Body of pancreas (tissue), 4 donors: ENCODE results near the gene CEP128. TPM values are rescaled to one million over a fixed set of nuclear protein-coding genes. Genes with fewer than 3 reads are reported as not detected.
A peak's percentile ranks its signal among the peaks of the same experiment; 100 is the strongest.

Experiments
- ATAC-seq: fragments of 150-250 bp; one replicate; pipeline ENCODE4 v1.9.1; 2016
- DNase-seq, 4 donors: peaks; one replicate each; pipeline ENCODE4 v3.0.0-alpha.2; 2019
- H3K27ac ChIP-seq, 4 donors: fragments of 200-600 bp; sonication (generic); 1 replicate in 3 of 4; 2 replicates in 1 of 4; pipeline versions ENCODE4 v1.5.1 to v1.6.1; 2016 to 2019; ENCODE audit warnings: mild to moderate bottlenecking in 1 of 4, mixed read lengths in 1 of 4, moderate library complexity in 1 of 4
- H3K27me3 ChIP-seq, 2 donors: fragments of 200-600 bp; sonication (generic); one replicate each; pipeline ENCODE4 v1.6.0; 2016; ENCODE audit warnings: mild to moderate bottlenecking in 1 of 2
- H3K36me3 ChIP-seq, 2 donors: fragments of 200-600 bp; sonication (generic); replicated peaks in 1 of 2; 2 replicates each; pipeline ENCODE4 v1.5.1; 2016; ENCODE audit warnings: low read depth in 2 of 2; ENCODE audit not compliant: insufficient read depth in 1 of 2
- H3K4me1 ChIP-seq: fragments of 200-600 bp; sonication (generic); one replicate; pipeline ENCODE4 v1.6.0; 2016
- H3K4me3 ChIP-seq, 2 donors: fragments of 200-600 bp; sonication (generic); 1 replicate in 1 of 2; 2 replicates in 1 of 2; pipeline ENCODE4 v1.5.1; 2016 to 2019
- H3K9me3 ChIP-seq, 3 donors: fragments of 200-600 bp; sonication (generic); 1 replicate in 2 of 3; 2 replicates in 1 of 3; pipeline ENCODE4 v1.5.1; 2016
- CTCF ChIP-seq, 7 experiments: fragments of 450-650 bp in 4 of 7; fragments of 200-600 bp in 3 of 7; sonication (generic) in 3 of 7; IDR thresholded peaks; one replicate each; pipeline ENCODE4 v1.5.1; 2016 to 2019; ENCODE audit warnings: antibody characterized with exemption in 7 of 7
- POLR2A ChIP-seq, 3 donors: fragments of 450-650 bp; IDR thresholded peaks; one replicate each; pipeline ENCODE4 v1.6.1; 2016; ENCODE audit warnings: antibody characterized with exemption in 3 of 3, mild to moderate bottlenecking in 2 of 3
- WGBS, 2 donors: methylation state at CpG; one replicate each; pipeline ENCODE4 v1.1.5; 2017; 5-methylcytosine and 5-hydroxymethylcytosine counted together
- intact Hi-C: fragments of 100-400 bp; cut with DNase I; formaldehyde crosslinking; loops from one replicate; pipeline ENCODE4 v1.15.1; 2023
- total RNA-seq, 2 donors: library from RNA; depleted of rRNA; stranded (reverse); fragments of >200 nt; gene quantifications; one replicate each; pipeline ENCODE4 v1.1.0, GENCODE V29; 2016

The CEP128 gene
- total RNA-seq, 2 donors from 2014 or later = 7.8 to 14.5 TPM

GRCh38 chr14:80560800-80561657 lies 380.5 kb downstream of the CEP128 start:
- no peak overlapping the region for H3K4me3 ChIP-seq
- intact Hi-C loops = no loop called here
- H3K9me3 ChIP-seq = no peaks in the 10 kb centered on the region
- DNase-seq (no peak), ATAC-seq (no peak)
- H3K27me3 ChIP-seq = no peaks in the 10 kb centered on the region
- TF ChIP-seq CTCF (IDR thresholded peaks at IDR 0.05) (no peak), POLR2A (IDR thresholded peaks at IDR 0.05) (no peak)
- no peaks in the 10 kb centered on the region for H3K36me3 ChIP-seq
- H3K4me1 ChIP-seq = no peaks in the 10 kb centered on the region
- 87 to 91% methylated on average over 5 of the region's 5 CpGs for WGBS, 2 donors
- H3K27ac ChIP-seq = no peak overlapping the region

GRCh38 chr14:80554139-80554538 lies 387.4 kb downstream of the CEP128 start:
- no peaks in the 10 kb centered on the region for H3K9me3 ChIP-seq
- H3K4me3 ChIP-seq = no peak overlapping the region
- no peak for DNase-seq
- H3K4me1 ChIP-seq = no peaks in the 10 kb centered on the region
- H3K36me3 ChIP-seq = no peaks in the 10 kb centered on the region
- intact Hi-C loops = no loop called here
- TF ChIP-seq CTCF (IDR thresholded peaks at IDR 0.05) (no peak), POLR2A (IDR thresholded peaks at IDR 0.05) (no peak)
- no peak for ATAC-seq
- H3K27me3 ChIP-seq = no peaks in the 10 kb centered on the region
- WGBS, 2 donors = 91 to 96% methylated on average over 2 of the region's 2 CpGs
- H3K27ac ChIP-seq = no peak overlapping the region

GRCh38 chr14:80549141-80549540 lies 392.4 kb downstream of the CEP128 start:
- no peak for TF ChIP-seq POLR2A (IDR thresholded peaks at IDR 0.05)
- TF ChIP-seq CTCF (IDR thresholded peaks at IDR 0.05) = no peak
- Histone ChIP-seq H3K36me3 (no peaks in the 10 kb centered on the region), H3K4me3 (no peak overlapping the region), H3K27ac (no peak overlapping the region), H3K27me3 (no peaks in the 10 kb centered on the region), H3K4me1 (no peaks in the 10 kb centered on the region), H3K9me3 (no peaks in the 10 kb centered on the region)
- 80 to 83% methylated on average over 6 of the region's 6 CpGs for WGBS, 2 donors
- DNase-seq = no peak
- ATAC-seq = no peak
- intact Hi-C loops = no loop called here

- intact Hi-C loops = no loop called here
- Histone ChIP-seq H3K4me1 (no peaks in the 10 kb centered on the region), H3K36me3 (no peaks in the 10 kb centered on the region), H3K27me3 (no peaks in the 10 kb centered on the region), H3K9me3 (no peaks in the 10 kb centered on the region), H3K27ac (no peak overlapping the region), H3K4me3 (no peak overlapping the region)
- TF ChIP-seq POLR2A (IDR thresholded peaks at IDR 0.05) (no peak), CTCF (IDR thresholded peaks at IDR 0.05) (peak in 1 of 7 experiments; percentile 9)
- ATAC-seq (no peak), DNase-seq (no peak)
- WGBS, 2 donors = 81 to 91% methylated on average over 4 of the region's 4 CpGs
Measured at GRCh38 chr14:80545935-80546854, 395.3 kb downstream of the CEP128 start.
